SK-N-SH (cell line): ENCODE measurements around the gene SERP2. TPM values are rescaled to one million over a fixed set of nuclear protein-coding genes. Genes with fewer than 3 reads are reported as not detected.

Experiments
- CTCF ChIA-PET: fragments of 300-600, 350-600 bp; formaldehyde crosslinking; extraction: SDS; loops from one replicate; lab custom pipeline; 2021; lab: Yijun Ruan, JAX
- POLR2A ChIA-PET: fragments of 350-600 bp; sonication (Branson Sonifier 250); formaldehyde crosslinking; extraction: SDS; loops from one replicate; lab custom pipeline; 2020; ENCODE audit warnings: antibody characterized with exemption, inconsistent platforms; lab: Yijun Ruan, JAX
- DNase-seq: peaks from one replicate; pipeline ENCODE4 v3.0.0; 2012
- H2AFZ ChIP-seq: fragments of 200-600 bp; sonication (generic); 2 replicates; pipeline ENCODE4 v1.8.1; 2016; ENCODE audit warnings: antibody characterized with exemption, mild to moderate bottlenecking, low read depth
- H3F3A ChIP-seq: fragments of 200-600 bp; sonication (generic); replicated peaks from 2 replicates; pipeline ENCODE3; 2016; ENCODE audit warnings: antibody characterized with exemption, mild to moderate bottlenecking; ENCODE audit not compliant: insufficient read depth
- H3K27ac ChIP-seq, 2 experiments: fragments of 200-500 bp in 1 of 2; fragments of 200-600 bp in 1 of 2; sonication (Bioruptor generic) in 1 of 2; sonication (generic), shearing (Covaris generic) in 1 of 2; 2 replicates each; pipeline versions ENCODE4 v1.5.1 to v1.6.1; 2014 to 2016; ENCODE audit warnings: low read depth in 2 of 2, inconsistent platforms in 1 of 2, low read length in 1 of 2, mild to moderate bottlenecking in 1 of 2, mixed read lengths in 1 of 2
- H3K27me3 ChIP-seq: fragments of 200-600 bp; sonication (generic), shearing (Covaris generic); 2 replicates; pipeline ENCODE4 v1.6.1; 2016; ENCODE audit warnings: mixed run types; ENCODE audit not compliant: insufficient read depth
- H3K36me3 ChIP-seq, 2 experiments: fragments of 200-500 bp in 1 of 2; fragments of 200-600 bp in 1 of 2; sonication (Bioruptor generic) in 1 of 2; sonication (generic) in 1 of 2; replicated peaks in 1 of 2; 2 replicates each; pipeline versions ENCODE3 to v1.5.1; 2014 to 2016; ENCODE audit warnings: low read length in 1 of 2, mild to moderate bottlenecking in 1 of 2; ENCODE audit not compliant: insufficient read depth in 2 of 2, control insufficient read depth in 1 of 2
- H3K4me1 ChIP-seq, 2 experiments: fragments of 200-500 bp in 1 of 2; fragments of 200-600 bp in 1 of 2; sonication (Bioruptor generic) in 1 of 2; sonication (generic), shearing (Covaris generic) in 1 of 2; 2 replicates each; pipeline versions ENCODE4 v1.5.1 to v1.6.1; 2014 to 2016; ENCODE audit warnings: low read depth in 1 of 2, low read length in 1 of 2, mixed run types in 1 of 2; ENCODE audit not compliant: insufficient read depth in 2 of 2, control insufficient read depth in 1 of 2
- H3K4me2 ChIP-seq: fragments of 200-600 bp; sonication (generic), shearing (Covaris generic); 2 replicates; pipeline ENCODE4 v1.6.1; 2017; ENCODE audit warnings: mixed run types
- H3K4me3 ChIP-seq, 2 experiments: fragments of 200-500 bp in 1 of 2; fragments of 200-600 bp in 1 of 2; sonication (Bioruptor generic) in 1 of 2; sonication (generic), shearing (Covaris generic) in 1 of 2; 2 replicates each; pipeline versions ENCODE4 v1.5.1 to v1.8.1; 2014 to 2016; ENCODE audit warnings: low read depth in 2 of 2, inconsistent platforms in 1 of 2, low read length in 1 of 2, mild to moderate bottlenecking in 1 of 2, mixed read lengths in 1 of 2, moderate library complexity in 1 of 2
- H3K79me2 ChIP-seq: fragments of 200-600 bp; sonication (generic); 2 replicates; pipeline ENCODE4 v1.8.1; 2017; ENCODE audit warnings: mild to moderate bottlenecking; ENCODE audit not compliant: insufficient read depth
- H3K9ac ChIP-seq: fragments of 200-600 bp; sonication (generic); 2 replicates; pipeline ENCODE4 v1.6.1; 2017; ENCODE audit warnings: mixed run types
- H3K9me2 ChIP-seq: fragments of 200-600 bp; sonication (generic); 2 replicates; pipeline ENCODE4 v1.6.1; 2017; ENCODE audit warnings: mixed run types
- H3K9me3 ChIP-seq: fragments of 200-600 bp; sonication (generic); 2 replicates; pipeline ENCODE4 v1.6.1; 2017; ENCODE audit warnings: mixed run types, mild to moderate bottlenecking, moderate library complexity
- H4K20me1 ChIP-seq: fragments of 200-600 bp; sonication (generic); 2 replicates; pipeline ENCODE4 v1.6.1; 2017; ENCODE audit warnings: mild to moderate bottlenecking, mixed run types; ENCODE audit not compliant: insufficient read depth
- EP300 ChIP-seq, 2 experiments: IDR thresholded peaks; 2 replicates each; pipeline versions ENCODE4 v1.4.0 to v1.6.1; 2012; ENCODE audit warnings: borderline replicate concordance in 1 of 2, low read depth in 1 of 2, low read length in 1 of 2
- EZH2phosphoT487 ChIP-seq: fragments of 200-600 bp; sonication (generic); IDR thresholded peaks from 2 replicates; pipeline ENCODE4 v1.6.1; 2017; ENCODE audit warnings: low read depth, mixed run types, mild to moderate bottlenecking, antibody characterized with exemption, moderate library complexity, borderline replicate concordance
- FOSL2 ChIP-seq: IDR thresholded peaks from 2 replicates; pipeline ENCODE4 v1.4.0; 2012; ENCODE audit warnings: low read depth, mild to moderate bottlenecking, moderate library complexity, borderline replicate concordance
- FOXJ3 ChIP-seq: sonication (generic); formaldehyde crosslinking; IDR thresholded peaks from 2 replicates; pipeline ENCODE4 v1.5.1; 2020; ENCODE audit warnings: mild to moderate bottlenecking, missing genetic modification reagents
- FOXM1 ChIP-seq: IDR thresholded peaks from 2 replicates; pipeline ENCODE4 v1.4.0; 2012; ENCODE audit warnings: low read depth, mild to moderate bottlenecking
- GABPA ChIP-seq: IDR thresholded peaks from 2 replicates; pipeline ENCODE4 v1.4.0; 2012; ENCODE audit warnings: low read depth, mild to moderate bottlenecking
- JUND ChIP-seq: IDR thresholded peaks from 2 replicates; pipeline ENCODE4 v1.4.0; 2012
- MAX ChIP-seq: IDR thresholded peaks from 2 replicates; pipeline ENCODE4 v1.4.0; 2012; ENCODE audit warnings: low read depth
- NFIC ChIP-seq: IDR thresholded peaks from 2 replicates; pipeline ENCODE4 v1.4.0; 2012; ENCODE audit warnings: borderline replicate concordance
- NRF1 ChIP-seq: IDR thresholded peaks from 2 replicates; pipeline ENCODE4 v1.6.1; 2012; ENCODE audit warnings: low read depth, mild to moderate bottlenecking, low read length
- POLR2AphosphoS5 ChIP-seq: IDR thresholded peaks from 2 replicates; pipeline ENCODE4 v1.6.1; 2012; ENCODE audit warnings: low read depth, low read length
- RAD21 ChIP-seq: IDR thresholded peaks from 2 replicates; pipeline ENCODE4 v1.6.1; 2012; ENCODE audit warnings: mild to moderate bottlenecking, low read length
- RCOR1 ChIP-seq: fragments of 150-350 bp; IDR thresholded peaks from 2 replicates; pipeline ENCODE4 v1.6.1; 2017; ENCODE audit warnings: antibody characterized with exemption, low read length
- RFX5 ChIP-seq: IDR thresholded peaks from 2 replicates; pipeline ENCODE4 v1.6.1; 2012; ENCODE audit warnings: mild to moderate bottlenecking, improper control_type of control experiment, low read length
- TAF1 ChIP-seq: IDR thresholded peaks from 2 replicates; pipeline ENCODE4 v1.6.1; 2012; ENCODE audit warnings: low read depth, mild to moderate bottlenecking, low read length, moderate library complexity, borderline replicate concordance
- TCF12 ChIP-seq: IDR thresholded peaks from 2 replicates; pipeline ENCODE4 v1.4.0; 2012
- WGBS: methylation state at CpG from one replicate; pipeline ENCODE4 v1.1.6; 2017; ENCODE audit warnings: low lambda C conversion rate; 5-methylcytosine and 5-hydroxymethylcytosine counted together
- polyA plus RNA-seq, 3 experiments: library from polyadenylated mRNA; depleted of rRNA; stranded (reverse); fragments of >200 nt; gene quantifications; 2 replicates each; pipeline ENCODE4 v1.2.3, GENCODE V29; 2012
- TF ChIP-seq, protein P1 (sequence below): IDR thresholded peaks from 2 replicates; pipeline ENCODE4 v1.4.0; 2012; ENCODE audit warnings: low read depth, borderline replicate concordance
- TF ChIP-seq, protein P2 (sequence below): fragments of 200-600 bp; sonication (generic); IDR thresholded peaks from 2 replicates; pipeline ENCODE4 v1.6.1; 2017; ENCODE audit warnings: antibody characterized with exemption, mild to moderate bottlenecking, moderate library complexity
- TF ChIP-seq, protein P3 (sequence below): IDR thresholded peaks from 2 replicates; pipeline ENCODE4; 2012

The SERP2 gene
- polyA plus RNA-seq, 1 of the 3 experiments (the other 2 are of a cell fraction): 4.9 TPM

DNA sequence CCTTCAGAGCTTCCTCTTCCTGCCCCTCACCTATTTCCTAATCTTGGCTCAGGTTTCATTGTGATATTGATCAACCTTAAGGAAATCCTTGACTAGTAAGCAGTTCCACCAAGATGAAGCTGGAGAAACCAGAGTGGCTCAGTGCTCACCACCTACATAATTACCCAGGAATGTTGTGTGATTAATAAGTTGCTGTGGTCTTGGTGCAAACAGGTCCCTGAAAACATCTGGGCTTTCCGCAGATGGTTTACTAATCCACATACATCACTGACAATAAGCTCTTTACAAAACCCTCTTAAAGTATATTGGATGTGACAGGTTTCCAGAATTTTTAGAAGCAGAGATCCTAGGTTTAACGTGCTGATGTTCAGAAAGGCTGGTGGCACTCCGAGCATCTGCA lies 8.6 kb upstream of the SERP2 start:
- no peak overlapping the region for H3K9ac ChIP-seq
- no peak for TF ChIP-seq EZH2phosphoT487
- no peak for TF ChIP-seq FOSL2
- no peak for TF ChIP-seq NRF1
- TF ChIP-seq NFIC: 0 out of 2 replicates have a peak, but pooled peaks have one; percentile 5
- TF ChIP-seq, protein P1, sequence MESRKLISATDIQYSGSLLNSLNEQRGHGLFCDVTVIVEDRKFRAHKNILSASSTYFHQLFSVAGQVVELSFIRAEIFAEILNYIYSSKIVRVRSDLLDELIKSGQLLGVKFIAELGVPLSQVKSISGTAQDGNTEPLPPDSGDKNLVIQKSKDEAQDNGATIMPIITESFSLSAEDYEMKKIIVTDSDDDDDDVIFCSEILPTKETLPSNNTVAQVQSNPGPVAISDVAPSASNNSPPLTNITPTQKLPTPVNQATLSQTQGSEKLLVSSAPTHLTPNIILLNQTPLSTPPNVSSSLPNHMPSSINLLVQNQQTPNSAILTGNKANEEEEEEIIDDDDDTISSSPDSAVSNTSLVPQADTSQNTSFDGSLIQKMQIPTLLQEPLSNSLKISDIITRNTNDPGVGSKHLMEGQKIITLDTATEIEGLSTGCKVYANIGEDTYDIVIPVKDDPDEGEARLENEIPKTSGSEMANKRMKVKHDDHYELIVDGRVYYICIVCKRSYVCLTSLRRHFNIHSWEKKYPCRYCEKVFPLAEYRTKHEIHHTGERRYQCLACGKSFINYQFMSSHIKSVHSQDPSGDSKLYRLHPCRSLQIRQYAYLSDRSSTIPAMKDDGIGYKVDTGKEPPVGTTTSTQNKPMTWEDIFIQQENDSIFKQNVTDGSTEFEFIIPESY: no peak
- TF ChIP-seq, all 33 proteins: peak for 1
- H3K4me1 ChIP-seq: peaks cover 14 to 17% of the 10 kb centered on the region in 2 experiments
- 0 out of 2 replicates have a peak overlapping the region, but pooled peaks have one; percentile 23 for H3K4me2 ChIP-seq
- H3K79me2 ChIP-seq: no peaks in the 10 kb centered on the region
- no peak overlapping the region for H3K4me3 ChIP-seq
- no peaks in the 10 kb centered on the region for H3K9me2 ChIP-seq
- peak overlapping the region in 1 of 2 experiments; percentile 63; a peak in 1 of 4 replicates for H3K27ac ChIP-seq
- no peaks in the 10 kb centered on the region for H4K20me1 ChIP-seq
- no peaks in the 10 kb centered on the region for H3K36me3 ChIP-seq
- H2AFZ ChIP-seq: no peak overlapping the region
- no peaks in the 10 kb centered on the region for H3K9me3 ChIP-seq
- H3F3A ChIP-seq: peaks cover 14% of the 10 kb centered on the region
- no peaks in the 10 kb centered on the region for H3K27me3 ChIP-seq
- ChIA-PET CTCF (interaction anchor here (1.2 kb wide), 2 partner anchors 33 to 460 kb away, joined by 3 to 4 read pairs; no protein-coding TSS in a partner anchor), POLR2A (no interaction called here)
- 78% methylated on average over 3 of the region's 3 CpGs for WGBS
- no peak for DNase-seq

DNA sequence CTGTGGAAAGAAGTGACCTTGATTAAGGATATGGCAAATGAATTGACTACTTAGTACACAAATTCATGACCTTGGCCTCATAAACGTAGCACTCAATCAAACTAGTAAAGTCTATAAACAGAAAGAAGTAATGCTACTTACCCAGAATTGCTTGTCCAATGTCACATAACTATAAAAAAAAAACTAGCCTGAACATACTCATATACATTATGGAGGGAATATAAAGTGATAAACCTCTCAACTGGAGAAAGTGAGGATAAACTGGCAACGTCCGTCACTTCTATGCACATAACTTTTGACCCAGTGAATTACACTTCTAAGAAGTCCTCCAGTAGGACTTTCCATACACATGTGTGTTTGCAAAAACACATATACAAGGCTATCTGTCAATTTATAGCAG lies 7.7 kb upstream of the SERP2 start:
- no peaks in the 10 kb centered on the region for H3K27me3 ChIP-seq
- no peaks in the 10 kb centered on the region for H3K79me2 ChIP-seq
- TF ChIP-seq FOXJ3 (CRISPR knock-in tag) (no peak), TAF1 (no peak), FOSL2 (no peak), NRF1 (no peak), RAD21 (no peak), EZH2phosphoT487 (no peak), EP300 (IDR thresholded peaks at IDR 0.05; ENCODE audit: borderline replicate concordance in 1 of 2, low read depth in 1 of 2, low read length in 1 of 2) (no peak), TCF12 (no peak), MAX (no peak), RCOR1 (no peak), JUND (no peak), RFX5 (no peak), POLR2AphosphoS5 (no peak), GABPA (no peak), FOXM1 (no peak), NFIC (no peak)
- TF ChIP-seq, protein P1: no peak
- TF ChIP-seq, protein P2, sequence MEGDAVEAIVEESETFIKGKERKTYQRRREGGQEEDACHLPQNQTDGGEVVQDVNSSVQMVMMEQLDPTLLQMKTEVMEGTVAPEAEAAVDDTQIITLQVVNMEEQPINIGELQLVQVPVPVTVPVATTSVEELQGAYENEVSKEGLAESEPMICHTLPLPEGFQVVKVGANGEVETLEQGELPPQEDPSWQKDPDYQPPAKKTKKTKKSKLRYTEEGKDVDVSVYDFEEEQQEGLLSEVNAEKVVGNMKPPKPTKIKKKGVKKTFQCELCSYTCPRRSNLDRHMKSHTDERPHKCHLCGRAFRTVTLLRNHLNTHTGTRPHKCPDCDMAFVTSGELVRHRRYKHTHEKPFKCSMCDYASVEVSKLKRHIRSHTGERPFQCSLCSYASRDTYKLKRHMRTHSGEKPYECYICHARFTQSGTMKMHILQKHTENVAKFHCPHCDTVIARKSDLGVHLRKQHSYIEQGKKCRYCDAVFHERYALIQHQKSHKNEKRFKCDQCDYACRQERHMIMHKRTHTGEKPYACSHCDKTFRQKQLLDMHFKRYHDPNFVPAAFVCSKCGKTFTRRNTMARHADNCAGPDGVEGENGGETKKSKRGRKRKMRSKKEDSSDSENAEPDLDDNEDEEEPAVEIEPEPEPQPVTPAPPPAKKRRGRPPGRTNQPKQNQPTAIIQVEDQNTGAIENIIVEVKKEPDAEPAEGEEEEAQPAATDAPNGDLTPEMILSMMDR: no peak
- TF ChIP-seq, protein P3, sequence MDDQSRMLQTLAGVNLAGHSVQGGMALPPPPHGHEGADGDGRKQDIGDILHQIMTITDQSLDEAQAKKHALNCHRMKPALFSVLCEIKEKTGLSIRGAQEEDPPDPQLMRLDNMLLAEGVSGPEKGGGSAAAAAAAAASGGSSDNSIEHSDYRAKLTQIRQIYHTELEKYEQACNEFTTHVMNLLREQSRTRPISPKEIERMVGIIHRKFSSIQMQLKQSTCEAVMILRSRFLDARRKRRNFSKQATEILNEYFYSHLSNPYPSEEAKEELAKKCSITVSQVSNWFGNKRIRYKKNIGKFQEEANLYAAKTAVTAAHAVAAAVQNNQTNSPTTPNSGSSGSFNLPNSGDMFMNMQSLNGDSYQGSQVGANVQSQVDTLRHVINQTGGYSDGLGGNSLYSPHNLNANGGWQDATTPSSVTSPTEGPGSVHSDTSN: no peak

More for the DNA sequence above, 7.7 kb upstream of the SERP2 start:
- ChIA-PET CTCF (interaction anchor here (1.2 kb wide), 1 partner anchor 461 kb away, joined by 3 read pairs; no protein-coding TSS in a partner anchor), POLR2A (no interaction called here)
- Histone ChIP-seq H2AFZ (no peak overlapping the region), H3K9me2 (no peaks in the 10 kb centered on the region), H3K4me3 (no peak overlapping the region), H3F3A (peaks cover 14% of the 10 kb centered on the region), H3K9me3 (no peaks in the 10 kb centered on the region), H3K27ac (no peak overlapping the region), H4K20me1 (no peaks in the 10 kb centered on the region), H3K4me1 (peaks cover 17 to 22% of the 10 kb centered on the region in 2 experiments), H3K4me2 (no peak overlapping the region), H3K36me3 (no peaks in the 10 kb centered on the region), H3K9ac (no peak overlapping the region)
- no peak for DNase-seq
- WGBS: 91% methylated on average over 3 of the region's 3 CpGs
